ENCODE measurements around the gene KRTAP12-2.

- TF ChIP-seq POLR2A (IDR thresholded peaks at IDR 0.05) (no peak), POLR2AphosphoS5 (IDR thresholded peaks at IDR 0.05) (no peak)
- TF ChIP-seq, protein P1, sequence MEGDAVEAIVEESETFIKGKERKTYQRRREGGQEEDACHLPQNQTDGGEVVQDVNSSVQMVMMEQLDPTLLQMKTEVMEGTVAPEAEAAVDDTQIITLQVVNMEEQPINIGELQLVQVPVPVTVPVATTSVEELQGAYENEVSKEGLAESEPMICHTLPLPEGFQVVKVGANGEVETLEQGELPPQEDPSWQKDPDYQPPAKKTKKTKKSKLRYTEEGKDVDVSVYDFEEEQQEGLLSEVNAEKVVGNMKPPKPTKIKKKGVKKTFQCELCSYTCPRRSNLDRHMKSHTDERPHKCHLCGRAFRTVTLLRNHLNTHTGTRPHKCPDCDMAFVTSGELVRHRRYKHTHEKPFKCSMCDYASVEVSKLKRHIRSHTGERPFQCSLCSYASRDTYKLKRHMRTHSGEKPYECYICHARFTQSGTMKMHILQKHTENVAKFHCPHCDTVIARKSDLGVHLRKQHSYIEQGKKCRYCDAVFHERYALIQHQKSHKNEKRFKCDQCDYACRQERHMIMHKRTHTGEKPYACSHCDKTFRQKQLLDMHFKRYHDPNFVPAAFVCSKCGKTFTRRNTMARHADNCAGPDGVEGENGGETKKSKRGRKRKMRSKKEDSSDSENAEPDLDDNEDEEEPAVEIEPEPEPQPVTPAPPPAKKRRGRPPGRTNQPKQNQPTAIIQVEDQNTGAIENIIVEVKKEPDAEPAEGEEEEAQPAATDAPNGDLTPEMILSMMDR (IDR thresholded peaks at IDR 0.05): no peak
Measured at GRCh38 chr21:44650973-44651675, 15.6 kb downstream of the KRTAP12-2 start.
